ENCODE data around the gene SLC39A9. TPM values are rescaled to one million over a fixed set of nuclear protein-coding genes. Genes with fewer than 3 reads are reported as not detected.

The SLC39A9 gene
- total and polyA plus RNA-seq, 10 of the 15 experiments (the other 5 are each of a cell fraction or from before 2014, with no cell fraction given), result 19.9 to 109 (median 46.9) TPM

GRCh38 chr14:69372146-69372545 lies 26.3 kb upstream of the SLC39A9 start:
- ATAC-seq, result no peak
- TF ChIP-seq CEBPB (IDR thresholded peaks at IDR 0.05; ENCODE audit: borderline replicate concordance in 1 of 2, low read depth in 2 of 2, low read length in 2 of 2) (no peak), HDAC2 (IDR thresholded peaks at IDR 0.05) (no peak), CREM (IDR thresholded peaks at IDR 0.05; ENCODE audit: low read depth) (no peak), IRF5 (IDR thresholded peaks at IDR 0.05; ENCODE audit: borderline replicate concordance) (no peak), RFX5 (IDR thresholded peaks at IDR 0.05; ENCODE audit: low read depth, low read length) (no peak), ASH2L (IDR thresholded peaks at IDR 0.05; ENCODE audit: borderline replicate concordance, low read depth) (no peak), ZNF592 (IDR thresholded peaks at IDR 0.05) (no peak)
- peaks cover 3 to 5% of the 10 kb centered on the region in 2 experiments; a peak in 2 of 4 replicates for H3K36me3 ChIP-seq (ENCODE audit: control insufficient read depth in 2 of 2, insufficient read depth in 2 of 2, low read length in 1 of 2)

More at GRCh38 chr14:69372146-69372545, 26.3 kb upstream of the SLC39A9 start:
- Histone ChIP-seq H3K27ac (ENCODE audit: control insufficient read depth, insufficient read depth) (no peak overlapping the region), H3K4me1 (ENCODE audit: control insufficient read depth, insufficient read depth, low read length) (no peaks in the 10 kb centered on the region), H3K79me2 (ENCODE audit: control insufficient read depth, insufficient read depth, low read length) (no peaks in the 10 kb centered on the region), H3K9me3 (replicated peaks; ENCODE audit: control insufficient read depth, insufficient read depth, low read length) (no peaks in the 10 kb centered on the region), H3K9ac (ENCODE audit: control insufficient read depth, insufficient read depth, low read length) (no peak overlapping the region), H2AFZ (ENCODE audit: control insufficient read depth, low read depth, low read length) (no peak overlapping the region), H3K27me3 (replicated peaks in 1 of 2; ENCODE audit: control insufficient read depth in 2 of 2, insufficient read depth in 2 of 2, low read length in 1 of 2) (no peaks in the 10 kb centered on the region), H3K4me2 (ENCODE audit: control insufficient read depth, insufficient read depth) (no peak overlapping the region), H4K20me1 (ENCODE audit: control insufficient read depth, insufficient read depth) (no peaks in the 10 kb centered on the region), H3K4me3 (no peak overlapping the region)
- ChIA-PET RAD21 (ENCODE audit: unreplicated experiment) (no interaction called here), SMC1A (ENCODE audit: uncharacterized antibody, unreplicated experiment) (interaction anchor here (1.5 kb wide), 1 partner anchor 14 kb away, joined by 3 read pairs; no protein-coding TSS in a partner anchor), CTCF (no interaction called here), POLR2A (no interaction called here)
- DNase-seq (ENCODE audit: low read depth, low spot score) (no peak), FAIRE-seq (no peak)
- no TSS peak for BruUV-seq (replicated peaks)
- in situ Hi-C loops (cut with MboI), result no loop called here
- intact Hi-C loops (cut with micrococcal nuclease; ENCODE audit: unreplicated experiment), result no loop called here
- 96% methylated on average over 3 of the region's 3 CpGs for WGBS (ENCODE audit: insufficient coverage, insufficient replicate concordance, low lambda C conversion rate, missing lambda C conversion rate)
